MM.1S (cell line): ENCODE data around the gene SPATC1L.

ENCODE experiments used
- DNase-seq: peaks from one replicate; pipeline ENCODE4 v3.0.0-alpha.2; 2015
- H2AFZ ChIP-seq: fragments of 300-600 bp; sonication (generic); 2 replicates; pipeline ENCODE4 v1.6.0; 2016; ENCODE audit warnings: antibody characterized with exemption, low read length
- H3F3A ChIP-seq: fragments of 300-600 bp; sonication (generic); 2 replicates; pipeline ENCODE4 v1.6.1; 2016; ENCODE audit warnings: mild to moderate bottlenecking, antibody characterized with exemption, low read length, moderate library complexity, mixed read lengths; ENCODE audit not compliant: insufficient read depth
- H3K27ac ChIP-seq: fragments of 300-600 bp; sonication (generic); 2 replicates; pipeline ENCODE4 v1.5.1; 2016; ENCODE audit warnings: mild to moderate bottlenecking, low read length
- H3K27me3 ChIP-seq: fragments of 300-600 bp; sonication (generic); replicated peaks from 2 replicates; pipeline ENCODE4 v1.6.0; 2016; ENCODE audit warnings: low read length; ENCODE audit not compliant: insufficient read depth
- H3K36me3 ChIP-seq: fragments of 300-600 bp; sonication (generic); replicated peaks from 2 replicates; pipeline ENCODE4 v1.6.1; 2016; ENCODE audit warnings: mild to moderate bottlenecking, low read length, mixed read lengths; ENCODE audit not compliant: insufficient read depth
- H3K4me1 ChIP-seq: fragments of 300-600 bp; sonication (generic); 2 replicates; pipeline ENCODE4 v1.6.1; 2016; ENCODE audit warnings: low read length, mixed read lengths
- H3K4me2 ChIP-seq: fragments of 300-600 bp; sonication (generic); 2 replicates; pipeline ENCODE4 v1.6.0; 2016; ENCODE audit warnings: low read depth, low read length
- H3K4me3 ChIP-seq: fragments of 300-600 bp; sonication (generic); 2 replicates; pipeline ENCODE4 v1.5.1; 2016; ENCODE audit warnings: low read length, mixed read lengths
- H3K79me2 ChIP-seq: fragments of 300-600 bp; sonication (generic); 2 replicates; pipeline ENCODE4 v1.6.1; 2016; ENCODE audit warnings: mixed run types, low read length, mixed read lengths
- H3K9ac ChIP-seq: fragments of 300-600 bp; sonication (generic); 2 replicates; pipeline ENCODE4 v1.6.1; 2016; ENCODE audit warnings: low read length, mixed read lengths
- H3K9me2 ChIP-seq: fragments of 300-600 bp; sonication (generic); replicated peaks from 2 replicates; pipeline ENCODE4 v1.6.1; 2016; ENCODE audit warnings: mild to moderate bottlenecking, low read length, mixed read lengths; ENCODE audit not compliant: insufficient read depth
- H3K9me3 ChIP-seq: fragments of 300-600 bp; sonication (generic); replicated peaks from 2 replicates; pipeline ENCODE4 v1.6.1; 2016; ENCODE audit warnings: mild to moderate bottlenecking, low read length, mixed read lengths; ENCODE audit not compliant: insufficient read depth
- H4K20me1 ChIP-seq: fragments of 300-600 bp; sonication (generic); 2 replicates; pipeline ENCODE4 v1.6.1; 2016; ENCODE audit warnings: mild to moderate bottlenecking, low read length, moderate library complexity, mixed read lengths; ENCODE audit not compliant: insufficient read depth
- EZH2 ChIP-seq: fragments of 300-600 bp; sonication (generic); optimal IDR thresholded peaks from 2 replicates; pipeline ENCODE3; 2017; ENCODE audit warnings: low read depth, mild to moderate bottlenecking, antibody characterized with exemption, low read length, mixed read lengths
- EZH2phosphoT487 ChIP-seq: fragments of 300-600 bp; sonication (generic); IDR thresholded peaks from 2 replicates; pipeline ENCODE4 v1.6.1; 2018; ENCODE audit warnings: antibody characterized with exemption, low read length
- TF ChIP-seq, protein P1 (sequence below): fragments of 300-600 bp; sonication (generic); IDR thresholded peaks from 2 replicates; pipeline ENCODE4 v1.5.1; 2016; ENCODE audit warnings: antibody characterized with exemption, low read length, mixed read lengths

The SPATC1L gene

DNA sequence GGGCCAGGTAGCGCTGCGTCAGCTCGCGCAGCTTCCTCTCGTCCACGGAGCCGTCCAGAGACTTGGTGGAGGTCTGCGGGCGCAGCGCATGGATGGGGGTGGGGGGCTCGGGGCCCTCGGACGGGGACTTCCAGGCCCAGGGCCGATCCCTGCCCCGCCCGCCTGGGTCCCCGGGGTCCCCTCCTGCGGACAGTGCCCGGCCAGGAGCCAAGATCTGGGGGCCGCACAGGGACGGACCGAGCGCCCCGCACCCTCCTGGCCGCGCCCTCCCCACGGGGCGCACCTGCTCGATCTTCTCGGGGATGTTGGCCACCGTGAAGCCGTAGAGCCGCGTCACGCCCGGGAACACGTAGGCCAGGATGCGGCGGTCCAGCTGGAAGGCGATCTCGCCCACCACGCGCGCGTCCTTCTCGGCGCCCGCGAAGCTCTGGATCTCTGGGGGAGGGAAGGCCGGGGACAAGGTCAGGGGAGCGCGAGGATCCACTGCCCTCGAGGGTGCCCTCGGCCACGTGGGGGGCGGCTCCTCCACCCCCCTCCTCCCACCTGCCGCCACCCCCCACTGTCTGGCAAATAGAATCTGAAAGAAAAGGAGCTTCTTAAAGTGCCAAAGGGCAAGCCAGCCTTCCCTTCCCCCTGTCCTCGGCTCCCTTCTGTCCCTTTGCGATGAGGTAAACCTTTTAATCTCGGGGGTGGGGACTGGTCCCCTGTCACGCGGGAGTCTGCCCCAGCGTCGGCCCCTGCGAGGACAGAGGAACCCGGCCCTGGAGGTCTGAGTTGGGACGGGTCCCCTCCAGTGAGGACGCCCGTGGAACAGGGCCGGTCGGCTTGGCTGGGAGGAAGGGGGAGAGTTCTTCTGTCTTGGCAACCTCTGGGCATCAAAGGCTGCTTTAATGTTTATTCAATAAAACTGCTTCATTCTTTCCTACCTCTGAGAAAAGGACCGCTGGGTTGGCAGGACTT, 22.3 kb downstream of the SPATC1L start:
- no peaks in the 10 kb centered on the region for H3K79me2 ChIP-seq
- H3K27ac ChIP-seq, result no peak overlapping the region
- no peak overlapping the region for H3K4me2 ChIP-seq
- H3K9me3 ChIP-seq, result no peaks in the 10 kb centered on the region
- DNase-seq, result no peak
- no peaks in the 10 kb centered on the region for H3K36me3 ChIP-seq
- no peak overlapping the region for H2AFZ ChIP-seq
- H4K20me1 ChIP-seq, result no peaks in the 10 kb centered on the region
- no peaks in the 10 kb centered on the region for H3K27me3 ChIP-seq
- no peaks in the 10 kb centered on the region for H3K4me1 ChIP-seq
- H3K9ac ChIP-seq, result no peak overlapping the region
- no peaks in the 10 kb centered on the region; the same call in 1 of the 2 replicates for H3F3A ChIP-seq
- TF ChIP-seq, protein P1, sequence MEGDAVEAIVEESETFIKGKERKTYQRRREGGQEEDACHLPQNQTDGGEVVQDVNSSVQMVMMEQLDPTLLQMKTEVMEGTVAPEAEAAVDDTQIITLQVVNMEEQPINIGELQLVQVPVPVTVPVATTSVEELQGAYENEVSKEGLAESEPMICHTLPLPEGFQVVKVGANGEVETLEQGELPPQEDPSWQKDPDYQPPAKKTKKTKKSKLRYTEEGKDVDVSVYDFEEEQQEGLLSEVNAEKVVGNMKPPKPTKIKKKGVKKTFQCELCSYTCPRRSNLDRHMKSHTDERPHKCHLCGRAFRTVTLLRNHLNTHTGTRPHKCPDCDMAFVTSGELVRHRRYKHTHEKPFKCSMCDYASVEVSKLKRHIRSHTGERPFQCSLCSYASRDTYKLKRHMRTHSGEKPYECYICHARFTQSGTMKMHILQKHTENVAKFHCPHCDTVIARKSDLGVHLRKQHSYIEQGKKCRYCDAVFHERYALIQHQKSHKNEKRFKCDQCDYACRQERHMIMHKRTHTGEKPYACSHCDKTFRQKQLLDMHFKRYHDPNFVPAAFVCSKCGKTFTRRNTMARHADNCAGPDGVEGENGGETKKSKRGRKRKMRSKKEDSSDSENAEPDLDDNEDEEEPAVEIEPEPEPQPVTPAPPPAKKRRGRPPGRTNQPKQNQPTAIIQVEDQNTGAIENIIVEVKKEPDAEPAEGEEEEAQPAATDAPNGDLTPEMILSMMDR, result no peak
- no peak for TF ChIP-seq EZH2phosphoT487
- TF ChIP-seq EZH2, result no peak
- no peaks in the 10 kb centered on the region for H3K9me2 ChIP-seq
- H3K4me3 ChIP-seq, result no peak overlapping the region

DNA sequence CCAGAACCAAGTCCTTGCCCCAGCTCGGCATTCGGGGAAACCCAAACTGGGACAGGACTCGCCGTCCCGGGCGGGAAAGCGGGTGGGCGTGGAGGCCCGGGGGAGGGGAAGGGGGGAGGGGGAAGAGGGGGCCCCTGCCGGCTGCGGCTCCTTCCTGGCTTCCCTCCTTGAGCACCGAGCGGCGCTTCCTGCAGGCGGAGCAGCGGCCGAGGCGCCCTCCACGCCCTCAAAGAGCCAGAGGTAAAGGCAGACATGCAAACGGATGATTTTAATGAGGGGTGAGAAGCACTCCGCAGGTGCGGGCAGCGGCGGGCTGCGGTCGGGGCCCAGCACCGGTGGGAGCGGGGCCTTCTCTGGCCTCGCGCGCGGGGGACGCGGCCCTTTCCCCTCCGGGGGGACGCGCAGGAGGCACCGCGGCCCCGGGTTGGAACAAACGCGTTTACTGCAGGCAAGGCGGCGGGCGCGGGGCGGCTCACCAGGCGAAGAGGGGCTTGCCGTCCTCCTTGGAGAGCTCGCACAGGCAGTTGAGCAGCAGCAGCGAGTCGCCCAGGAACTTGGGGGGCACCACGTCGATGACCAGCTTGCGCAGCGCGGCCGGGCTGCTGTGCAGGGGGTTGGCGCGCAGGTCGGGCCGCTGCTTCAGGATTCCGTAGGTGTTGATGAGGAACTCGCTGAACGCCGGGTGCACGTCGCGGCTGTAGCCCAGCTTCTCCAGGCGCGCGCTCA, 23.2 kb downstream of the SPATC1L start:
- Histone ChIP-seq H3K36me3 (no peaks in the 10 kb centered on the region), H3K79me2 (no peaks in the 10 kb centered on the region), H3K27me3 (no peaks in the 10 kb centered on the region), H3K9ac (no peak overlapping the region), H3K9me3 (no peaks in the 10 kb centered on the region), H2AFZ (no peak overlapping the region), H3K4me2 (no peak overlapping the region), H3K9me2 (no peaks in the 10 kb centered on the region), H3K4me3 (no peak overlapping the region), H3F3A (no peaks in the 10 kb centered on the region; the same call in 1 of the 2 replicates), H3K27ac (no peak overlapping the region), H4K20me1 (no peaks in the 10 kb centered on the region), H3K4me1 (no peaks in the 10 kb centered on the region)
- no peak for DNase-seq
- TF ChIP-seq EZH2, result no peak
- TF ChIP-seq, protein P1, result no peak
- TF ChIP-seq EZH2phosphoT487, result no peak

DNA sequence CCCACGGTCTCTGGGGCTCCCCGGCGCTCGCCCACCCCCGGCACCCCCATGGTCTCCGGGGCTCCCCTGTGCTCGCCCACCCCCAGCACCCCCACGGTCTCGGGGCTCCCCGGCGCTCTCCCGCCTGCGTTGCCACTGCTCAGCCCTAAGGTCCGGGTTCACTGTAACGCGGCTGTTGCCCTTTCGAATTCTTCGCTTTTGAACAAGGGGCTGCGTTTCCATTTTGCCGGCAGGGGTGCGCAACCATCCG, 23.7 kb downstream of the SPATC1L start:
- TF ChIP-seq EZH2phosphoT487 (no peak), EZH2 (no peak)
- TF ChIP-seq, protein P1, result no peak
- Histone ChIP-seq H3F3A (no peaks in the 10 kb centered on the region; the same call in 1 of the 2 replicates), H3K4me3 (no peak overlapping the region), H3K4me1 (no peaks in the 10 kb centered on the region), H3K9ac (no peak overlapping the region), H3K9me3 (no peaks in the 10 kb centered on the region), H3K27ac (no peak overlapping the region), H3K4me2 (no peak overlapping the region), H2AFZ (no peak overlapping the region), H3K9me2 (no peaks in the 10 kb centered on the region), H3K27me3 (no peaks in the 10 kb centered on the region), H3K79me2 (no peaks in the 10 kb centered on the region), H3K36me3 (no peaks in the 10 kb centered on the region), H4K20me1 (no peaks in the 10 kb centered on the region)
- no peak for DNase-seq
